ENCODE data around the gene IFNA6.
A peak's percentile ranks its signal among the peaks of the same experiment; 100 is the strongest.
"Not testable (repeated sequence)": the region's sequence is repeated elsewhere in the genome, so short reads cannot be mapped to it uniquely, and the experiment has no call there.

IFNA6 gene
- total RNA-seq: 0 reads per million in 2 donors

- DNase-seq: no peak
These were observed at the start of gene IFNA6 for GRCh38 chr9:21350787-21351186. Gene IFNA6, minus strand, starts transcription at chr9:21350887. Its CDS starts 0 bp downstream, at chr9:21350887.

- DNase-seq: no peak
These were observed 49.3 kb upstream of the IFNA6 start for GRCh38 chr9:21399956-21400355.

GRCh38 chr9:21398955-21399489, 48.3 kb upstream of the IFNA6 start:
- no peak for DNase-seq

GRCh38 chr9:21395778-21396717, 45.4 kb upstream of the IFNA6 start:
- peak; percentile 20 to 55 (median 38) for DNase-seq

GRCh38 chr9:21392270-21392669, 41.6 kb upstream of the IFNA6 start:
- DNase-seq: peak in 1 of 5 experiments; percentile 49

- no peak for DNase-seq
These were observed 34.5 kb upstream of the IFNA6 start, which contains the start of gene IFNA2 for GRCh38 chr9:21385131-21385670. Gene IFNA2, minus strand, starts transcription at chr9:21385398. Its CDS starts 69 bp downstream, at chr9:21385329.

GRCh38 chr9:21383627-21384026, 32.9 kb upstream of the IFNA6 start:
- DNase-seq: no peak

GRCh38 chr9:21381448-21382339, 31.0 kb upstream of the IFNA6 start:
- DNase-seq: peak in 1 of 5 experiments; percentile 36

GRCh38 chr9:21371467-21371866, 20.8 kb upstream of the IFNA6 start:
- DNase-seq: not testable (repeated sequence)

- no peak for DNase-seq
These were observed 17.3 kb upstream of the IFNA6 start, which contains the start of gene IFNA13 for GRCh38 chr9:21367957-21368356. Gene IFNA13, minus strand, starts transcription at chr9:21368057. Its CDS starts 47 bp downstream, at chr9:21368010.

- not testable (repeated sequence) for DNase-seq
These were observed 16.5 kb upstream of the IFNA6 start for GRCh38 chr9:21367169-21367568.

GRCh38 chr9:21362287-21362686, 11.6 kb upstream of the IFNA6 start:
- DNase-seq: no peak

GRCh38 chr9:21357479-21358460, 7.1 kb upstream of the IFNA6 start:
- DNase-seq: peak in 1 of 5 experiments; percentile 88

GRCh38 chr9:21348430-21348970, 2.2 kb downstream of the IFNA6 start:
- DNase-seq: no peak

- no peak for DNase-seq
These were observed 10.0 kb downstream of the IFNA6 start for GRCh38 chr9:21340735-21341134.

- DNase-seq: peak in 1 of 5 experiments; percentile 17
These were observed 14.2 kb downstream of the IFNA6 start for GRCh38 chr9:21336457-21336856.

- peak; percentile 64 to 93 (median 81) for DNase-seq
These were observed 15.7 kb downstream of the IFNA6 start, which contains the start of gene KLHL9 for GRCh38 chr9:21334701-21335632. Gene KLHL9, minus strand, starts transcription at chr9:21335404. Its CDS starts 545 bp downstream, at chr9:21334859.

- peak in 1 of 5 experiments; percentile 8 for DNase-seq
These were observed 17.5 kb downstream of the IFNA6 start for GRCh38 chr9:21333226-21333625.

- DNase-seq: peak in 1 of 5 experiments; percentile 61
These were observed 18.8 kb downstream of the IFNA6 start for GRCh38 chr9:21331676-21332402.
